OCI-LY3 (cell line): ENCODE data around the gene ABI3BP.
A peak's percentile ranks its signal among the peaks of the same experiment; 100 is the strongest.

Source experiments
- H2AFZ ChIP-seq: fragments of 200-600, 300-600 bp; shearing (Covaris generic); 2 replicates; pipeline ENCODE4 v1.6.0; 2014; ENCODE audit warnings: antibody characterized with exemption, low read depth, low read length
- H3K27ac ChIP-seq: fragments of 200-600, 300-600 bp; sonication (generic); 2 replicates; pipeline ENCODE4 v1.5.1; 2014; ENCODE audit warnings: mild to moderate bottlenecking, low read length, moderate library complexity, mixed read lengths
- H3K27me3 ChIP-seq: fragments of 200-600, 300-600 bp; sonication (generic); 2 replicates; pipeline ENCODE4 v1.6.1; 2014; ENCODE audit warnings: low read depth, low read length, mixed read lengths
- H3K36me3 ChIP-seq: fragments of 200-600, 300-600 bp; sonication (generic); replicated peaks from 2 replicates; pipeline ENCODE3; 2014; ENCODE audit warnings: low read depth, low read length, mixed read lengths
- H3K4me1 ChIP-seq: fragments of 300-600, 200-600 bp; sonication (generic); 2 replicates; pipeline ENCODE4 v1.6.1; 2014; ENCODE audit warnings: low read length, mixed read lengths
- H3K4me2 ChIP-seq: fragments of 200-600, 300-600 bp; sonication (generic); 2 replicates; pipeline ENCODE4 v1.6.1; 2014; ENCODE audit warnings: low read length, mixed read lengths
- H3K4me3 ChIP-seq: fragments of 300-600, 200-600 bp; sonication (generic); 2 replicates; pipeline ENCODE4 v1.5.1; 2014; ENCODE audit warnings: antibody characterized with exemption, mild to moderate bottlenecking, low read length, moderate library complexity
- H3K79me2 ChIP-seq: fragments of 300-600, 200-600 bp; shearing (Covaris generic); 2 replicates; pipeline ENCODE4 v1.6.1; 2014; ENCODE audit warnings: mild to moderate bottlenecking, low read length, mixed read lengths
- H3K9ac ChIP-seq: fragments of 300-600, 200-600 bp; shearing (Covaris generic); 2 replicates; pipeline ENCODE4 v1.6.0; 2014; ENCODE audit warnings: mild to moderate bottlenecking, low read length, moderate library complexity
- H3K9me3 ChIP-seq: fragments of 200-600, 300-600 bp; shearing (Covaris generic); 2 replicates; pipeline ENCODE4 v1.6.1; 2014; ENCODE audit warnings: low read length, mixed read lengths; ENCODE audit not compliant: insufficient read depth
- H4K20me1 ChIP-seq: fragments of 200-600, 300-600 bp; sonication (generic); 2 replicates; pipeline ENCODE4 v1.6.1; 2016; ENCODE audit warnings: low read length, mixed read lengths; ENCODE audit not compliant: insufficient read depth
- CTCF ChIP-seq: fragments of 200-600, 300-600 bp; sonication (generic); IDR thresholded peaks from 2 replicates; pipeline ENCODE4 v1.5.1; 2014; ENCODE audit warnings: antibody characterized with exemption, low read length, low read depth
- EZH2phosphoT487 ChIP-seq: fragments of 200-600 bp; shearing (Covaris generic); IDR thresholded peaks from 2 replicates; pipeline ENCODE4 v1.6.1; 2018; ENCODE audit warnings: antibody characterized with exemption, mixed run types, low read depth

ABI3BP gene, protein sequence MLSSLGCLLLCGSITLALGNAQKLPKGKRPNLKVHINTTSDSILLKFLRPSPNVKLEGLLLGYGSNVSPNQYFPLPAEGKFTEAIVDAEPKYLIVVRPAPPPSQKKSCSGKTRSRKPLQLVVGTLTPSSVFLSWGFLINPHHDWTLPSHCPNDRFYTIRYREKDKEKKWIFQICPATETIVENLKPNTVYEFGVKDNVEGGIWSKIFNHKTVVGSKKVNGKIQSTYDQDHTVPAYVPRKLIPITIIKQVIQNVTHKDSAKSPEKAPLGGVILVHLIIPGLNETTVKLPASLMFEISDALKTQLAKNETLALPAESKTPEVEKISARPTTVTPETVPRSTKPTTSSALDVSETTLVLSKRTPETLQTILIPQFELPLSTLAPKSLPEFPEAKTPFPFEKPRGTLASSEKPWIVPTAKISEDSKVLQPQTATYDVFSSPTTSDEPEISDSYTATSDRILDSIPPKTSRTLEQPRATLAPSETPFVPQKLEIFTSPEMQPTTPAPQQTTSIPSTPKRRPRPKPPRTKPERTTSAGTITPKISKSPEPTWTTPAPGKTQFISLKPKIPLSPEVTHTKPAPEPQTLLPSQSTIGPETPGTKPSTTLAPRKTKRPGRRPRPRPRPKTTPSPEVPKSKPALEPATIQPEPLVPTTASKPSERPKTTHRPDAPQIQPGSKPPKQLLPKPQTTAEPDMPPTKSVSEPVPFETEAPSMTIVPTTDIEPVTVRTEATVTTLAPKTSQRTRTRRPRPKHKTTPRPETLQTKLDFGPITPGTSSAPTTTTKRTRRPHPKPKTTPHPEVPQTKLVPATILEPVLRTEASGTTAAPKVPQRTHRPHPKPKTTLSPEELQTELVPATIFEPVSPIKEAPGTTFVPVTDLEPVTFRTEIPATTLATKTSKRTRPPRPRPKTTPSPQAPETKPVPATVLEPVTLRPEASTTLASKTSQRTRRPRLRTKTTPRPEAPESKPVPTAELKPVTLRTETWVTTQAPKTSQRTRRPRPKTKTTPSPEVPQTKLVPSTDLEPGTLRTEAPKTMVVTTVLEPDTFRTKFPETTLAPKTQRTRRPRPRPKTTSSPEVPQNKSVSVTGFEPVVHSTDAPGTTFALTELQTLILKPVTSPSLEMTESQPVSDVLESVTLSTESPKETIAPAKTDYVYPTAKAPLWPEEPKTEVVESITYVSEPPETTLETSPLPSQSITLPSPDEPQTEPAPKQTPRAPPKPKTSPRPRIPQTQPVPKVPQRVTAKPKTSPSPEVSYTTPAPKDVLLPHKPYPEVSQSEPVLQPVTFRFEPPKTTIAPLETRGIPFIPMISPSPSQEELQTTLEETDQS (N-terminal part only)

GRCh38 chr3:100993309-100993708 lies at the start of gene ABI3BP:
Gene ABI3BP (minus strand): TSS chr3:100993421. CDS start chr3:100993384, 37 bp downstream.
- Histone ChIP-seq H3K27me3 (peaks cover 14% of the 10 kb centered on the region), H3K9me3 (no peaks in the 10 kb centered on the region), H3K27ac (no peak within 1 kb of the TSS), H2AFZ (0 out of 2 replicates have a peak within 1 kb of the TSS, but pooled peaks have one; percentile 27), H3K4me1 (no peaks in the 10 kb centered on the region), H3K9ac (no peak within 1 kb of the TSS), H3K4me2 (no peak within 1 kb of the TSS), H3K36me3 (no peaks in the 10 kb centered on the region), H3K79me2 (no peaks in the 10 kb centered on the region), H3K4me3 (no peak within 1 kb of the TSS), H4K20me1 (no peaks in the 10 kb centered on the region)
- TF ChIP-seq EZH2phosphoT487 = no peak
- TF ChIP-seq CTCF = no peak

DNA sequence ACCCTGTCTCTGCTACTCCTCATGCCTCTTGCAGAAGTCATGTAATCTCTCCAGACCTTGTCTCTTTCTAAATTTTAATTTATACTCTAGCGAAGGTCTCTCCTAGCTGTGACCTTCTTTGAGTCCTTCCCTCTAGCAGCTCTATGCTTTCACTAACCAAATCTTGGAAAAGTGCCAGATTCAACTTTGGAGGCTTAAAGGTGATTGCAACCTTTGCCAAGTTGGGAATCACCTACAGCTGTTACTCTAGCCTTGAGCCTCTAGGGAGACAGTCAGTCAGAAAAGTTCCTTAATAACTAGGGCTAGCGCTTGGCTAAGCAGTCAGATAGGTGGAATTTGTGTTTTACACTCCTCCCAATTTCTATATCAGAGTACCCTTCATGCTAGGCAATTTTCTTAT lies 46.1 kb upstream of the ABI3BP start:
- H3K79me2 ChIP-seq = no peaks in the 10 kb centered on the region
- H3K27me3 ChIP-seq = no peaks in the 10 kb centered on the region
- H2AFZ ChIP-seq = no peak overlapping the region
- H4K20me1 ChIP-seq = no peaks in the 10 kb centered on the region
- no peak overlapping the region for H3K27ac ChIP-seq
- H3K4me3 ChIP-seq = no peak overlapping the region
- no peak overlapping the region for H3K9ac ChIP-seq
- H3K4me1 ChIP-seq = no peaks in the 10 kb centered on the region
- H3K4me2 ChIP-seq = no peak overlapping the region
- no peaks in the 10 kb centered on the region for H3K36me3 ChIP-seq
- TF ChIP-seq CTCF (no peak), EZH2phosphoT487 (no peak)
- no peaks in the 10 kb centered on the region for H3K9me3 ChIP-seq

GRCh38 chr3:101038880-101039279 lies 45.7 kb upstream of the ABI3BP start:
- no peak overlapping the region for H2AFZ ChIP-seq
- H3K4me1 ChIP-seq = no peaks in the 10 kb centered on the region
- H3K4me3 ChIP-seq = no peak overlapping the region
- H4K20me1 ChIP-seq = no peaks in the 10 kb centered on the region
- TF ChIP-seq EZH2phosphoT487 (no peak), CTCF (no peak)
- H3K9me3 ChIP-seq = no peaks in the 10 kb centered on the region
- H3K9ac ChIP-seq = no peak overlapping the region
- H3K27ac ChIP-seq = no peak overlapping the region
- no peaks in the 10 kb centered on the region for H3K27me3 ChIP-seq
- H3K4me2 ChIP-seq = no peak overlapping the region
- no peaks in the 10 kb centered on the region for H3K79me2 ChIP-seq
- H3K36me3 ChIP-seq = no peaks in the 10 kb centered on the region
